ENCODE data around the gene DFFA.
"Not testable (repeated sequence)": the region's sequence is repeated elsewhere in the genome, so short reads cannot be mapped to it uniquely, and the experiment has no call there.

Gene DFFA

DNA sequence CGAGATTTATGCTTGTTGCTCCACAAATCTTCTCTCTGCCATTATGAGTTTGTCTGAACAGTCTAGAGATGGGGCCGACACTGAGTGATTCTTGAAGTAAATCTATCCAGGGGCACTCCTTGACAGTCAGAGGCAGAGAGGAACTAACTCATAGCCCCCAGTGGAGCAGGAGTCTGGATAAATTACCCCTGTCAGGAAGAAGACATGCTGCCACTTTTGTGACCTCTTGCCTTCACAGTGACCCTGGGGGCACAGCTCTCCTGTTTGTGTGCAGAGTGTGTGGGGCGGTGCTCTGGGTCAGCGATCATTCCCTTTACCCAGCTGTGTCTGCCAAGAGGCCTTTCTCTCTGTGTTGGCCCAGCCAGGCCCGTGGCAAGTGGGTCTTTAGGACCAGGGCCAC is 31.9 kb upstream of the DFFA start:
- DNase-seq = no peak

DNA sequence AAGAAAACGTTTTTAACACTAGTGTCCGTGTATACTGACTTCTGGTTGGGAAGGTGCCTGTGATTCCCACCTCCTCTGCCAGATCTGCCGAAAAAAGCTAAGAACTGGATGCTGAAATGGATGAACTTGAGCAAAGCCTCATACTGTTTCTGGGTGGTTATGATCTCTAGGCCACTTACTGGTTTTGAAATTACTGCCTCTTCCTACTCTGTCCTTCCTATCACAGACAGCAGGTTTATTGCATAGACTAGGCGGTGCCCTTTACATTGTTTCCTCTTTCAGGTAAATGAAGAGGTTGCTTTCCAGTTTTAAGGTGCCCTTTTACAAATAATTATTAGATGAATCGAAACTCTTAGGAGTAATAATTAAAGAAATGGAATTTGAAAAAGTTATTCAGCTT is 29.9 kb upstream of the DFFA start:
- DNase-seq = no peak

- DNase-seq = no peak
Measured at GRCh38 chr1:10498231-10498630, 25.9 kb upstream of the DFFA start.

DNA sequence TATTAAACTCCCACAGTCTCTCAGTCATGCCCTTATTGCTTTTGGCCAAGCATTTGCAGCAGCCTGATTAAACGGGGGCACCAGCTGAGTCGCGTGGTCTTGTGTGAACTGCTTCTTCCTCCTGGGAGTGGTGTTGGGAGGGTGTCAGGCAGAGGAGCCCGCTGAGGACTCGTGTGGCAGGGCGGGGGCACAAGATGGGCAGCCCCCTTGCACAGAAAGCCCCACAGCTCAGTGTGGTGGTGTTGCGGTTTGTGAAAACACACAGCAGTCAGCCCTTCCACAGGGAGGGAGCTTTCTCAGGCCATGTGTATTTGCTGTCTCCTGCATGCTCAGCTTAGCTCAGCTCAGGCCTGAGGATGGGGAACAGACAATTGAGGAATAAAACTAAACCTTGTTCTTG is 24.8 kb upstream of the DFFA start:
- no peak for DNase-seq

GRCh38 chr1:10495952-10496351 is 23.6 kb upstream of the DFFA start:
- DNase-seq = no peak

DNA sequence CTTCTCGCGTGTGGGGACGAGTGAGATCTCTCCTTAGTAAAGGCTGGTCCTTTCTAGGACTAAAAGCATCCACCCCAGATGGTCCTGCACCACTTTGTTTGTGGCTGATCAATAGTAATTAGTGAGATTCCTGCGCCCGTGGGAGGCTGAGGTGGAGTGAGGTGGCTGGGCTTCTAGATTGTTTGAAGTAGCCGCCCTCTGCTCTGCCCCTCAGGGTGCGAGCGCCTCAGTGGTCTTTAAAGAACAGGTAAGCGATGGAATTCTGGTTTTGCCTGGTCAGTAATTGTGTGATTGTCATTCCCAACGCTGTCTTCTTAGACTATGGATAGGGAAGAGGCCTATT is 23.1 kb upstream of the DFFA start:
- DNase-seq = no peak

DNA sequence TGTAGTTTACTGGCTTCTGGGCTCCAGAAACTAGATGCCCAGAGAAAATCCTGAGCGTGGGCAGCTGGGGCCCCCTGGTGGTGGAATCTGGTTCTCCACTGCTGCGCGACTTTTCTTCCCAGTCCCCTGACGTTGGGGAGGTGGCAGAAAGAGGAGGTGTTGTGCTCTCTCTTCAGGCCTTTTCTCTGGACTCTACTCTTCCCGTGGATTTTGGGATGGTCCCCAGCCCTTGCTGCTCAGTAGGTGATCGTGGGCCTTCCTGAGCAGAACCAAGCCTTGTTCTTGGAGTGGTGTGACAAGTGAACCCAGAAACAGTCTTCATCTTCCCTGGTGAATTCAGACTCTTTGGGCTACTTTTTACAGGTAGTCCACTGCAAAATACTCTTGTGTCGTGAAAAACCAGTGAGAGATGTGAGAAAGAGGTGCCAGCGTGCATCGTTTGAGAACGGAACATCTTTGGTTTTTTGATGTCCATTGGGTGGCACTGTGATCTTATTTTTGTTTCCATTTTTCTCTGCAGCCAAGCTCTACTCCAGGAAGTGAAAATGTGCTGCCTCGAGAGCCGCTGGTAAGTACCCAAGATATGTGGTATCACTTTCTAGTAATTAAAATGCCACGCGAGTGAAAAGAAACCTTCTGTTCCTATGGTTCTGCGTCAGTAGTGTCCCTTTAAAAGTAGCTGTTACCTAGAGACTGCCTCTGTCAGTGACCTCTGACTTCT is 22.6 kb upstream of the DFFA start:
- no peak for DNase-seq

DNA sequence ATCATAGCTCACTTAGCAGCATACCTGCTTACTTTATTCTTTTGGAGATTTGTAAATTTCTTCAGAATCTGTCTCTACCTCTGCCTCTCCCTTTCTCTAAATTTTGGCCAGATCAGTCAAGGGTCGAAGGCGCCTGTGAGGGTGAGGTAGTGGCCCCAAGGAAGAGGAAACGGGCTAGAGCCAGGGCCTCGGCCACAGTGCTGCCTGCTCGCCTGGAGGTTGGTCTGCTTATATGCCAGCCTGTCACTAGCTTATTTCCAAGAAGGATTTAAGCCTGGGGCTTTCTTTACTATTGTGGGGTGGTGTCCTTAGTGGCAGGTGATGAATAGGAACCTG is 22.1 kb upstream of the DFFA start:
- DNase-seq = no peak

GRCh38 chr1:10490286-10490970 is 18.1 kb upstream of the DFFA start:
- no peak for DNase-seq

DNA sequence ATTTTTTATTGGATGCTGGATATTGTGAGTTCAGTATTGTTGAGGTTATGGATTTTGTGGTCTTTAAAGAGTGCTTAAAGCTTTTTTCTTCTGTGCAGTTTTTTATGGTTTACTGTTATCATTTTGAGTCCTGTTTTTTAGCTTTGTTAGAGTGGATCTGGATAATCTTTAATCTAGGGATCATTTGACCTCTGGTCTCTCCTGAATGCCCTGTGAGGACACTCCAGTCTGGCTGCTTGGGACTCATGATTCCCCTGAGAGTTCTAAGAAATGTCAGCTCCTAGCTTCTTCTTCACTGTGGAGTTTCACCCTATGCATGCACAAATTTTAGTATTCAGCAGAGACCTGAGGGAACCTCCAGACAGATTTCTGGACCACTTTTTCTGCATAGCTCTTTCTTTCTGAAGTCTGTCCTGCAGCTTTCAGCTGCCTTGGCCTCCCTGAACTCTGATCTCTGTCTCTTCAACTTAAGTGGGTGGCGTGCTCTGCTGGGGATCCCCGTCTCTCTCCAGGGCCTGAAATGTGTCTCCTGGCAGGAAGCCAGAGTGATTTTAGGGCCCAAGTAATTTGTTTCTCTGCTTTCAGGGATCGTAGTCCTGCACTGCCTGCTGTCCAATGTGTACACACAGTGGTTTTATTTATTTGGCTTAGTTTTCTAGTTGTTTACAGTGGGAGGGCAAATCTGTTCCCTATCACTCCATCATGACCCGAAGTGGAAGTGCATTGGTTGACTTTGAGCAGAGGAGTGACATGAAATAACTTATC is 17.1 kb upstream of the DFFA start:
- DNase-seq = no peak

- no peak for DNase-seq
Measured at GRCh38 chr1:10484521-10484920, 12.2 kb upstream of the DFFA start.

DNA sequence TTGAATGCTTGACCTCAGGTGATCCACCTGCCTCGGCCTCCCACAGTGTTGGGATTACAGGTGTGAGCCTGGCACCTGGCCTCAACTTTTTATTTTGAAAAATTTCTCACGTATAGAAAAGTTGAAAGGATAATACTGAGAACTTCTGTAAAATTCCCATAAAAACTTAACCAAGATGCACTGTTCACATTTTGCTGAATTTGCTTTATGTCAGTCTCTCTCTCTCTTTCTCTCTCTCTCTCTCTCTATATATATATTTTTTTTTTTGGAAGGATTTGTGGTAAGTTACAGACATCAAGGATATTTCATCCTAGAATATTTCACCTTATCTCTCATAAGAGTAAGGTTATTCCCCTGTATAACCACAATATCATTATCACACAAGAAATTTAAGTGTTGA is 8.3 kb upstream of the DFFA start:
- DNase-seq = no peak

DNA sequence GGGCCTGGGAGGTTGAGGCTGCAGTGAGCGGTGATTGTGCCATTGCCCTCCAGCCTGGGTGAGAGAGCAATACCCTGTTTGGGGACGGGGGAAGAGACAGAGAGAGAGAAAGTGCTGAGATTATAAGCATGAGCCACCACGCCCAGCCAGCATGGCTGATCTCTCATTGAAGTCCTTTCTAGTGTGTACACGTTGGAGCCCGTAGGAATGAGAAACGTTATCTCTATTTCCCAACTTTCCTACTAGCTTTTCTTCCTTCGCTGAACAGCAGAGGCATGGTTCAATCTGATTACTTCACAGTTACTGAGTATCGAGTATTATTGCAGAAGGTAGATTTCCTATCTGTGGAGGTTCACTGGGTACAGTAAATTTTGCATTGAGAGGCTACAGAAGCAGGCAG is 7.0 kb upstream of the DFFA start:
- DNase-seq = no peak

DNA sequence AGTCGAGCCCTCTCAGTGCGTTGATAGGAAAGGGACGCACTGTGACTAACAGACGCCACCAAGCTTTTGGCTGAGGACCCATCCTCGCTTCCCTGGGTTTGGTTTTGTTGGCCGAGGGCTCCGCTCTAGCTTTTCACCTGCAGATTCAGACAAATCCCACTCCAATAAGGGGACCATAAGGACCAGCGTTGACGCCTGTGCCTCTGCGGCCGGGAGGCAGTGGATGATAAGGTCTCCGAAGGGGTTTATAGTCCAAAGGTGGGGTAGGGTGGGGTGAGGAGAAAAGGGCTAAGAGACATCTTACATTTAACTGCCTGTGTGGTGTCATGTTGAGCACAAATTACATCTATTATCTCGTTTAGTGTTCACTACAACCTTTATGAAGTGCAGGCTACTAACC is 3.2 kb upstream of the DFFA start:
- DNase-seq = no peak

DNA sequence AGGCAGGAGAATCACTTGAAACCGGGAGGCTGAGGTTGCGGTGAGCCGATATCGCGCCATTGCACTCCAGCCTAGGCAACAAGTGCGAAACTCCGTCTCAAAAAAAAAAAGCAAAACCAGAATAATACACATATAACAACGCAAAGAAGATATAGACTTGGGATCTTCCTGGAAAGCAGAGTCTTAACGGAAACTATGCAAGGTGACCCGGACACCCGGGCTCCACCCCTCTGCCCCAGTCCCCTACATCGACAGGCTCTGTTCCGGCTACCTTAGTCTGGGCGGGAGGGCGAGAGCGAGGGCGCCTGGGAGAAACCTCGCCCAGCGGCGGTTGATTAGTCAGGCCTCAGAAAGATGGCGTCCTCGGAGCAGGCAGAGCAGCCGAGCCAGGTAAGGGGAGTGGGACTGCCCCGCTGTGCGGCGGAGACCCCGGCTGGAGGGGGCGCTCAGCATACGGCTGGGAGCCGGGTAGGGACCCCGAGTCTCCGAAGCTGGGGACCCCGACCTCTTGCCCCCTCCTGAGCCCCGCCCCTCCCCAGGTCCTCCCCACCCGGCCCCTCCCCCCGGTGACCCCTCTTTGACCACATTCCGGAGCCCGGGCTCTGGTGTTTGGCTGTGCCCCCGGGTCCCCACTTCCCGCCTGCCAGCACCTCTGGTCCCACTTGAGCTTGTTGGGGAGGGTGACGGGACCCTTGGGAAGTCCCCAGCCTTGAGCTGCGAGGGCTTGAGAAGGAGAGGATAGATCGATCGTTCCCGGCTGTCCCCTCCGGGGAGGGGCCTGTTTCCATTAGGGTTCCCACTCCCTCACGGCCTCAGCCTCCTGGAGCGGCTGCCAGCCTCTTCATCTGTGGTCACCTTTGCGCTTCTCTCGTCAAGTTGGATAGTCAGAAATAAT is 2.5 kb upstream of the DFFA start, which contains the start of gene PEX14:
Gene PEX14 (plus strand): TSS at position 338 of the 895 bp plus-strand sequence. CDS start 17 bp downstream, at position 355.
- DNase-seq = peak in 1 of 2 experiments; percentile 44

DNA sequence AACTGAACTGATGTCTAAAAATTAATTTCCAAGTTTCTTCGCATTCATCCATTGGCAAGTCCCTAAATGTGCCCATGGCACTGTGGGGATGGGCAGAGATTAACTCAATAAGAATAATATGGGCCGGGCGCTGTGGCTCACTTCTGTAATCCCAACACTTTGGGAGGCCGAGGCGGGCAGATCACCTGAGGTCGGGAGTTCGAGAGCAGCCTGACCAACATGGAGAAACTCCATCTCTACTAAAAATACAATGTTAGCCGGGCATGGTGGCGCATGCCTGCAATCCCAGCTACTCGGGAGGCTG is 1.9 kb upstream of the DFFA start:
- not testable (repeated sequence) for DNase-seq

DNA sequence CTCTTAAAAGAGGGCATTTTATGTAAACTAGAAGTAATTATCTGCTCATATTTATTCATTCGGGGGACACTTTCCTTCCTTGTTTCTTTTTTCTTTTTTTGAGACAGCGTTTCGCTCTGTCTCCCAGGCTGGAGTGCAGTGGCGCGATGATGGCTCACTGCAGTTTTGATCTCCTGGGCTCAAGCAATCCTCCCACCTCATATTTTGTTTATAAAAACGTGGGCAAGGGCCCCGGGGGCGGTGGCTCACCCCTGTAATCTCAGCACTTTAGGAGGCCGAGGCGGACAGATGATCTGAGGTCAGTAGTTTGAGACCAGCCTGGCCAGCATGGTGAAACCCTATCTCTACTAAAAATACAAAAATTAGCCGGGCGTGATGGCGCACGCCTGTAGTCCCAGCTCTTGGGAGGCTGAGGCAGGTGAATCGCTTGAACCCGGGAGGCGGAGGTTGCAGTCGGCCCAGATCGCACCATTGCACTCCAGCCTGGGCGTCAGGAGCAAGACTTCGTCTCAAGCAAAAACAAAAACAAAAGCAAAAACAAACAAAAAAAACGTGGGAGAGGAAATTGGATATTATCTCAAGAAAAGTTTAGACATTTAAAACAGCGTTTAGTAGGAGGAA is 926 bp upstream of the DFFA start:
- no peak for DNase-seq

DNA sequence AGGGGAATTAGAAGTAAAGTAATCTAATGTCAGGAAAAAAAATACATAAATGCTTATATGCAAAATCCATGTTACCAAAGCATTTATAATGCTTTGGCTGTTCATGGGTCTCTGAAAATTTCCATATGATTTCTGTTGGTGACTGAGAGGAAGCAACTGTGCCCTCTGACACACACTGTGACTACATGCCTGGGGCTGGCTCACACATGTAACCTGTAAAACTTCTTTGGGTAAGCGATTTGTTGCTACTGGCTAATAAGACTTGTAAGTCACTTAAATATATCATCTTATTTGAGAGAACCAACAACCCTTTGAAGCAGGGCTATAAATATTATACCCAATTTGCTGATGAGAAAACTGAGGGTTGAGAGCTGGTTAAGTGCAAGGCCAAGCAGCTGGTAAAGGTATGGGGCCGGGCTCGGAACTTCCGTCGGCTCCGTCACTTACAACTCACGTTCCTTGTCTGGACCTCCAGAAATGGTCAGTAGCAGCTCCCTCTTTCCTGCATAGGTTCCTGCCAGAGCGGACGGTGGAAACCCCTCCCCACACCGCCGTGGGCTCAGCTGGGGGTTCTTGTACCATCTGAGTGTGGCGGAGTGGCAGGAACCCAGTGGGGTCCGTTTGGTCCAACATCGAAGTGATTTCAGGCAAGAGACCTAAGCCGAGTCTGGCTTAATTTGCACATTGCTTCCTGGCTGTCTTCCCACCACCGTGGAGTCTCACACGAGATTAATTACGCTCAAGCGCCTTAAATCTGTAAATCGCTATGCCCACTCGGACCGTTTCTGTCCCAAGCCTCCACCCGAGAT is 714 bp downstream of the DFFA start:
- no peak for DNase-seq

- DNase-seq = no peak
Measured at GRCh38 chr1:10470043-10470442, 2.3 kb downstream of the DFFA start.

DNA sequence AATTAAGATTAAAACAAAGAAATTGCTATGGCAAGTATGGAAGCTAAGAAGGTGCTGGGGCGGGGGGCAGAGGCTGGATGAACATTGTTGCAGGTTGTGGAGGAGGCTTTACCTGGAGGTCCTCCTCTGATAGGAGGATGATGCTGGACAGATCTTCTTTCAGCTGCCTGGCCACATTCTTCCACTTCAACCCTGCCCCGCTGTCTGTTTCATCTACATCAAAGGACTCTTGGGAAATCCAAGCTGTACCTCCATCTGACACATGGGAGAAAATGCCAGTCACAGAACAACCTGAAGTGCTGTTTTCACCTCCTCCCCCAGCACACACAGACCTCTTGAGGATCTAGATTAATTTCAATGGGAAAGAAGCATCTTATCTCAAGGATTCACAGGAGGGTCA is 5.3 kb downstream of the DFFA start:
- no peak for DNase-seq

DNA sequence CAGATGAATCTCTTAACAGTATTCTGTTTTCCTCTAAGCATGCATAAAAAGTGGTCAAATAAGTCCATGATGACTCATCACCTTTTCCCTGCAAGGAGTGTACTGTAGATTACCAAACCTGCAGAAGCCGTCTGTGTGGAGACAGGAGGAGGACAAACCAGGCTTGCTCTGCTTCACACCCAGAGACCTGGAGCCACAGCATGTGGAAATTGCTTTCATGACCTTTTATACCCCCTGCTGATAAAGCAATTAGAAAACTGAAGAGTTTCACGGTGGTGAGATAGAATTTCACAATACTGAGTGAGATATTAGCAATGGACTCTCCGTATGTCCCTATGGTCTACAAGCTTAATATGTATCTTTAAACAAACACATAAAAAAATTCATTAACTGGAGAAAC is 13.1 kb downstream of the DFFA start:
- DNase-seq = no peak

DNA sequence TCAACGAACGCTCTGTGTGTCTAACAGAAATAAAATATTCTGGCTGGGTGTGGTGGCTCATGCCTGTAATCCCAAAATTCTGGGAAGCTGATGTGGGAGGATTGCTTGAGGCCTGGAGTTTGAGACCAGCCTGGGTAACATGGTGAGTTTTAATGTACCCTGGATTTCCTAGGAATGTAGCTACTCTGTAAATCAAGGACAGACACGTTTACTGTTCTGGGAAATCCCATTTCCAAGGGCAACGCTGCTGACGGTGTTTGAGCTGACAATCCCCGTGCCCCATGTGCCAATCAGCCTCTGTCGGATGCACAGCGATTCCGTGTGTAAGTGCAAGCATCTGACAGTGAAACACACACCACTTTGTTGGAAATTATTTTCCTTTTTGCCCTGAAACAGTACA is 14.5 kb downstream of the DFFA start:
- DNase-seq = no peak

Measured in cerebellar nuclear complex (tissue), 1 donor.